Measurements from ENCODE around the gene ABHD2. TPM values are rescaled to one million over a fixed set of nuclear protein-coding genes. Genes with fewer than 3 reads are reported as not detected.

ABHD2 gene
- 115 and 151 TPM in 2 replicates for total RNA-seq

- Histone ChIP-seq H3K4me3 (ENCODE audit: insufficient read depth, low read length) (peak within 1 kb of the TSS; percentile 87), H3K36me3 (ENCODE audit: insufficient read depth, low read length) (peaks cover 3% of the 10 kb centered on the region), H4K20me1 (ENCODE audit: insufficient read depth, low read length) (no peaks in the 10 kb centered on the region), H3K9me3 (ENCODE audit: low read depth, low read length) (no peaks in the 10 kb centered on the region), H3K27ac (ENCODE audit: low read depth, low read length) (peak within 1 kb of the TSS; percentile 94), H3K4me2 (ENCODE audit: insufficient read depth, low read length) (peak within 1 kb of the TSS; percentile 86), H3K79me2 (ENCODE audit: insufficient read depth, low read length) (peaks cover 40% of the 10 kb centered on the region), H3K4me1 (ENCODE audit: insufficient read depth, low read length) (peaks cover 50% of the 10 kb centered on the region), H3K27me3 (ENCODE audit: insufficient read depth, low read length) (no peaks in the 10 kb centered on the region), H2AFZ (ENCODE audit: low read length) (peak within 1 kb of the TSS; percentile 78)
- DNase-seq (ENCODE audit: insufficient read length, low spot score, missing footprints) = peak; percentile 94
- no peak for TF ChIP-seq CTCF (IDR thresholded peaks at IDR 0.05; ENCODE audit: extremely low read depth, low read depth, low read length)
These were observed at the start of gene ABHD2 for GRCh38 chr15:89087830-89088604. Gene ABHD2 (plus strand): TSS chr15:89088456. CDS start chr15:89116328, 27,872 bp downstream.

GRCh38 chr15:89039142-89039541, 49.1 kb upstream of the ABHD2 start:
- Histone ChIP-seq H2AFZ (ENCODE audit: low read length) (no peak overlapping the region), H3K9me3 (ENCODE audit: low read depth, low read length) (no peaks in the 10 kb centered on the region), H4K20me1 (ENCODE audit: insufficient read depth, low read length) (no peaks in the 10 kb centered on the region), H3K36me3 (ENCODE audit: insufficient read depth, low read length) (no peaks in the 10 kb centered on the region), H3K27ac (ENCODE audit: low read depth, low read length) (no peak overlapping the region), H3K79me2 (ENCODE audit: insufficient read depth, low read length) (no peaks in the 10 kb centered on the region), H3K4me3 (ENCODE audit: insufficient read depth, low read length) (no peak overlapping the region), H3K27me3 (ENCODE audit: insufficient read depth, low read length) (no peaks in the 10 kb centered on the region), H3K4me2 (ENCODE audit: insufficient read depth, low read length) (no peak overlapping the region), H3K4me1 (ENCODE audit: insufficient read depth, low read length) (peaks cover 30% of the 10 kb centered on the region)
- no peak for DNase-seq (ENCODE audit: insufficient read length, low spot score, missing footprints)
- no peak for TF ChIP-seq CTCF (IDR thresholded peaks at IDR 0.05; ENCODE audit: extremely low read depth, low read depth, low read length)

- H3K4me3 ChIP-seq (ENCODE audit: insufficient read depth, low read length) = peak overlapping the region; percentile 46
- H3K4me2 ChIP-seq (ENCODE audit: insufficient read depth, low read length) = peak overlapping the region; percentile 73
- H3K27me3 ChIP-seq (ENCODE audit: insufficient read depth, low read length) = no peaks in the 10 kb centered on the region
- no peaks in the 10 kb centered on the region for H4K20me1 ChIP-seq (ENCODE audit: insufficient read depth, low read length)
- no peak for DNase-seq (ENCODE audit: insufficient read length, low spot score, missing footprints)
- peak overlapping the region; percentile 48 for H2AFZ ChIP-seq (ENCODE audit: low read length)
- H3K4me1 ChIP-seq (ENCODE audit: insufficient read depth, low read length) = peaks cover 20% of the 10 kb centered on the region
- no peaks in the 10 kb centered on the region for H3K36me3 ChIP-seq (ENCODE audit: insufficient read depth, low read length)
- H3K79me2 ChIP-seq (ENCODE audit: insufficient read depth, low read length) = no peaks in the 10 kb centered on the region
- H3K27ac ChIP-seq (ENCODE audit: low read depth, low read length) = peak overlapping the region; percentile 93
- TF ChIP-seq CTCF (IDR thresholded peaks at IDR 0.05; ENCODE audit: extremely low read depth, low read depth, low read length) = no peak
- no peaks in the 10 kb centered on the region for H3K9me3 ChIP-seq (ENCODE audit: low read depth, low read length)
These were observed 46.7 kb upstream of the ABHD2 start for GRCh38 chr15:89041507-89041906.

- TF ChIP-seq CTCF (IDR thresholded peaks at IDR 0.05; ENCODE audit: extremely low read depth, low read depth, low read length) = no peak
- no peak overlapping the region for H3K4me3 ChIP-seq (ENCODE audit: insufficient read depth, low read length)
- no peaks in the 10 kb centered on the region for H4K20me1 ChIP-seq (ENCODE audit: insufficient read depth, low read length)
- H3K4me2 ChIP-seq (ENCODE audit: insufficient read depth, low read length) = no peak overlapping the region
- no peaks in the 10 kb centered on the region for H3K79me2 ChIP-seq (ENCODE audit: insufficient read depth, low read length)
- H3K27ac ChIP-seq (ENCODE audit: low read depth, low read length) = peak overlapping the region; percentile 93
- no peaks in the 10 kb centered on the region for H3K36me3 ChIP-seq (ENCODE audit: insufficient read depth, low read length)
- H3K4me1 ChIP-seq (ENCODE audit: insufficient read depth, low read length) = peaks cover 20% of the 10 kb centered on the region
- H3K9me3 ChIP-seq (ENCODE audit: low read depth, low read length) = no peaks in the 10 kb centered on the region
- no peak overlapping the region for H2AFZ ChIP-seq (ENCODE audit: low read length)
- no peaks in the 10 kb centered on the region for H3K27me3 ChIP-seq (ENCODE audit: insufficient read depth, low read length)
- no peak for DNase-seq (ENCODE audit: insufficient read length, low spot score, missing footprints)
These were observed 45.9 kb upstream of the ABHD2 start for GRCh38 chr15:89042387-89042786.
